Liver (tissue), 9 donors: ENCODE data around the gene BID. TPM values are rescaled to one million over a fixed set of nuclear protein-coding genes. Genes with fewer than 3 reads are reported as not detected.

Experiments
- DNase-seq: peaks from one replicate; pipeline ENCODE4 v3.0.0-alpha.2; 2017; ENCODE audit warnings: low spot score
- H3K27ac ChIP-seq, 2 donors: one replicate each; pipeline ENCODE4 v1.7.0; 2013; ENCODE audit warnings: inconsistent platforms in 2 of 2, low read length in 2 of 2, control low read depth in 1 of 2, low read depth in 1 of 2, mild to moderate bottlenecking in 1 of 2
- H3K27me3 ChIP-seq, 4 donors: one replicate each; pipeline versions ENCODE4 v1.6.1 to v1.7.0; 2013; ENCODE audit warnings: low read length in 3 of 4, inconsistent platforms in 1 of 4, mild to moderate bottlenecking in 1 of 4, moderate library complexity in 1 of 4; ENCODE audit not compliant: control insufficient read depth in 4 of 4, insufficient read depth in 4 of 4
- H3K36me3 ChIP-seq, 4 donors: one replicate each; pipeline versions ENCODE4 v1.6.1 to v1.7.0; 2013; ENCODE audit warnings: low read length in 3 of 4, mild to moderate bottlenecking in 3 of 4, low read depth in 1 of 4, moderate library complexity in 1 of 4; ENCODE audit not compliant: control insufficient read depth in 4 of 4, insufficient read depth in 3 of 4
- H3K4me1 ChIP-seq, 4 donors: one replicate each; pipeline versions ENCODE4 v1.6.1 to v1.7.0; 2013; ENCODE audit warnings: low read length in 3 of 4, mild to moderate bottlenecking in 3 of 4, moderate library complexity in 1 of 4; ENCODE audit not compliant: control insufficient read depth in 4 of 4, insufficient read depth in 4 of 4
- H3K4me3 ChIP-seq, 3 donors: one replicate each; pipeline versions ENCODE4 v1.6.1 to v1.7.0; 2013; ENCODE audit warnings: low read length in 3 of 3, control low read depth in 1 of 3, low read depth in 1 of 3, mild to moderate bottlenecking in 1 of 3
- H3K9ac ChIP-seq, 2 donors: one replicate each; pipeline ENCODE4 v1.7.0; 2013; ENCODE audit warnings: low read length in 2 of 2, mild to moderate bottlenecking in 2 of 2, moderate library complexity in 2 of 2, control low read depth in 1 of 2, low read depth in 1 of 2
- H3K9me3 ChIP-seq, 4 donors: one replicate each; pipeline versions ENCODE4 v1.6.1 to v1.7.0; 2013; ENCODE audit warnings: low read length in 3 of 4; ENCODE audit not compliant: control insufficient read depth in 4 of 4
- ATF3 ChIP-seq: IDR thresholded peaks from 2 replicates; pipeline ENCODE4 v1.6.1; 2016; ENCODE audit warnings: antibody characterized with exemption
- CTCF ChIP-seq: fragments of 150-350 bp; IDR thresholded peaks from 2 replicates; pipeline ENCODE4 v1.5.1; 2017; ENCODE audit warnings: improper control_type of control experiment, low read depth, low read length; ENCODE audit not compliant: missing input control
- EGR1 ChIP-seq, 2 donors: IDR thresholded peaks; 2 replicates each; pipeline ENCODE4 v1.6.1; 2016 to 2018; ENCODE audit warnings: antibody characterized with exemption in 2 of 2, low read depth in 2 of 2
- FOXA1 ChIP-seq: IDR thresholded peaks from 2 replicates; pipeline ENCODE4 v1.6.1; 2016; ENCODE audit warnings: antibody characterized with exemption
- FOXA2 ChIP-seq: IDR thresholded peaks from 2 replicates; pipeline ENCODE4 v1.6.1; 2016; ENCODE audit warnings: antibody characterized with exemption
- GABPA ChIP-seq, 2 donors: IDR thresholded peaks in 1 of 2; conservative IDR thresholded peaks in 1 of 2; 2 replicates each; pipeline ENCODE4 v1.6.1; 2016; ENCODE audit warnings: antibody characterized with exemption in 2 of 2, mild to moderate bottlenecking in 1 of 2, moderate library complexity in 1 of 2
- HNF4A ChIP-seq, 2 donors: conservative IDR thresholded peaks; 2 replicates each; pipeline ENCODE4 v1.6.1; 2016; ENCODE audit warnings: antibody characterized with exemption in 2 of 2, mild to moderate bottlenecking in 2 of 2
- HNF4G ChIP-seq: IDR thresholded peaks from 2 replicates; pipeline ENCODE4 v1.6.1; 2016; ENCODE audit warnings: antibody characterized with exemption
- JUND ChIP-seq, 2 donors: IDR thresholded peaks; 2 replicates each; pipeline ENCODE4 v1.6.1; 2016; ENCODE audit warnings: antibody characterized with exemption in 2 of 2
- MAX ChIP-seq: IDR thresholded peaks from 2 replicates; pipeline ENCODE4 v1.6.1; 2016; ENCODE audit warnings: antibody characterized with exemption
- NR2F2 ChIP-seq: IDR thresholded peaks from 2 replicates; pipeline ENCODE4 v1.6.1; 2016; ENCODE audit warnings: antibody characterized with exemption
- RAD21 ChIP-seq, 2 donors: IDR thresholded peaks; 2 replicates each; pipeline ENCODE4 v1.6.1; 2016; ENCODE audit warnings: antibody characterized with exemption in 2 of 2, mild to moderate bottlenecking in 2 of 2
- REST ChIP-seq: IDR thresholded peaks from 2 replicates; pipeline ENCODE4 v1.6.1; 2016; ENCODE audit warnings: antibody characterized with exemption, mild to moderate bottlenecking
- RXRA ChIP-seq, 2 donors: IDR thresholded peaks; 2 replicates each; pipeline ENCODE4 v1.6.1; 2017 to 2018; ENCODE audit warnings: antibody characterized with exemption in 2 of 2, mild to moderate bottlenecking in 1 of 2
- TAF1 ChIP-seq: conservative IDR thresholded peaks from 2 replicates; pipeline ENCODE4 v1.6.1; 2016; ENCODE audit warnings: antibody characterized with exemption, mild to moderate bottlenecking
- YY1 ChIP-seq: IDR thresholded peaks from 2 replicates; pipeline ENCODE4 v1.6.1; 2016; ENCODE audit warnings: antibody characterized with exemption, mild to moderate bottlenecking
- ZBTB33 ChIP-seq: IDR thresholded peaks from 2 replicates; pipeline ENCODE4 v1.6.1; 2016; ENCODE audit warnings: antibody characterized with exemption
- WGBS: extraction: QIAGEN DNeasy Blood & Tissue Kit; methylation state at CpG from one replicate; pipeline ENCODE4 v1.1.7; 2013; 5-methylcytosine and 5-hydroxymethylcytosine counted together
- polyA plus RNA-seq, 2 donors: library from polyadenylated mRNA; stranded (reverse) in 1 of 2; unstranded in 1 of 2; fragments of 200-250 nt in 1 of 2; fragments of >200 nt in 1 of 2; fragmentation: Nextera tagmentation in 1 of 2; extraction: Ambion mirVana in 1 of 2; gene quantifications; one replicate each; pipeline versions ENCODE4 v1.2.1 to v1.2.3, GENCODE V29; 2013 to 2015
- total RNA-seq, 2 donors: library from RNA; depleted of rRNA; stranded (reverse); fragments of >200 nt; gene quantifications; one replicate each; pipeline ENCODE4 v1.2.3, GENCODE V29; 2014
- donor health status: healthy.
- donor health status: healthy.
- donor health status: healthy.
- donor health status: healthy.
- donor health status: healthy.

The BID gene
- total and polyA plus RNA-seq, 4 donors = 28.7 to 66.9 (median 52.6) TPM

GRCh38 chr22:17783773-17784480 is 9.7 kb upstream of the BID start (continued):
- no peak for TF ChIP-seq ZBTB33
- no peak for TF ChIP-seq FOXA1
- no peak for TF ChIP-seq FOXA2
- TF ChIP-seq TAF1 = no peak

- Histone ChIP-seq H3K27ac (no peak overlapping the region), H3K4me1 (peaks cover 7 to 24% (median 19%) of the 10 kb centered on the region in 4 donors), H3K4me3 (no peak overlapping the region), H3K9ac (no peak overlapping the region), H3K27me3 (no peaks in the 10 kb centered on the region), H3K9me3 (no peaks in the 10 kb centered on the region), H3K36me3 (no peaks in the 10 kb centered on the region)
- DNase-seq = no peak
- TF ChIP-seq RAD21 (IDR thresholded peaks at IDR 0.05) = no peak
- no peak for TF ChIP-seq ATF3
- WGBS = 89% methylated on average over 9 of the region's 9 CpGs
Measured at GRCh38 chr22:17783312-17783711, 9.0 kb upstream of the BID start.

- 90% methylated on average over 13 of the region's 13 CpGs for WGBS
- no peak overlapping the region for H3K9ac ChIP-seq
- H3K9me3 ChIP-seq = no peaks in the 10 kb centered on the region
- no peaks in the 10 kb centered on the region for H3K27me3 ChIP-seq
- H3K4me3 ChIP-seq = no peak overlapping the region
- no peak for DNase-seq
- TF ChIP-seq GABPA (IDR thresholded peaks at IDR 0.05 in 1 of 2, conservative IDR thresholded peaks at IDR 0.05 in 1 of 2) = no peak
- no peak for TF ChIP-seq REST
- TF ChIP-seq YY1 = no peak
- TF ChIP-seq MAX = no peak
- TF ChIP-seq HNF4A (conservative IDR thresholded peaks at IDR 0.05) = no peak
- no peak for TF ChIP-seq CTCF
- no peak for TF ChIP-seq HNF4G
- TF ChIP-seq TAF1 = no peak
- no peak for TF ChIP-seq JUND (IDR thresholded peaks at IDR 0.05)
- no peak for TF ChIP-seq NR2F2
- no peak for TF ChIP-seq RXRA (IDR thresholded peaks at IDR 0.05)
- no peak for TF ChIP-seq EGR1 (IDR thresholded peaks at IDR 0.05; ENCODE audit: low read depth in 2 of 2)
- TF ChIP-seq FOXA2 = no peak
- TF ChIP-seq RAD21 (IDR thresholded peaks at IDR 0.05) = no peak
- no peak for TF ChIP-seq ATF3
- no peaks in the 10 kb centered on the region for H3K36me3 ChIP-seq
- H3K27ac ChIP-seq = no peak overlapping the region
- peaks cover 8 to 29% (median 19%) of the 10 kb centered on the region in 4 donors for H3K4me1 ChIP-seq
Measured at GRCh38 chr22:17782621-17783020, 8.4 kb upstream of the BID start.
